Retinal pigment epithelial cell (primary cell): ENCODE data around the gene RPTOR.

Experiments used
- DNase-seq: peaks from one replicate; pipeline ENCODE4 v3.0.0-alpha.2; 2010; ENCODE audit warnings: low read depth
- H3K4me3 ChIP-seq: 2 replicates; pipeline ENCODE4 v1.5.1; 2011; ENCODE audit warnings: mild to moderate bottlenecking, low read length, control low read depth, moderate library complexity
- CTCF ChIP-seq: conservative IDR thresholded peaks from 2 replicates; pipeline ENCODE4 v1.5.1; 2011; ENCODE audit warnings: low read depth, low read length, control low read depth, inconsistent platforms

RPTOR gene

GRCh38 chr17:80819422-80820164, 275.0 kb downstream of the RPTOR start:
- no peak for DNase-seq
- TF ChIP-seq CTCF, result no peak
- no peak overlapping the region for H3K4me3 ChIP-seq

GRCh38 chr17:80820331-80820730, 275.7 kb downstream of the RPTOR start:
- TF ChIP-seq CTCF, result no peak
- H3K4me3 ChIP-seq, result no peak overlapping the region
- DNase-seq, result no peak

DNA sequence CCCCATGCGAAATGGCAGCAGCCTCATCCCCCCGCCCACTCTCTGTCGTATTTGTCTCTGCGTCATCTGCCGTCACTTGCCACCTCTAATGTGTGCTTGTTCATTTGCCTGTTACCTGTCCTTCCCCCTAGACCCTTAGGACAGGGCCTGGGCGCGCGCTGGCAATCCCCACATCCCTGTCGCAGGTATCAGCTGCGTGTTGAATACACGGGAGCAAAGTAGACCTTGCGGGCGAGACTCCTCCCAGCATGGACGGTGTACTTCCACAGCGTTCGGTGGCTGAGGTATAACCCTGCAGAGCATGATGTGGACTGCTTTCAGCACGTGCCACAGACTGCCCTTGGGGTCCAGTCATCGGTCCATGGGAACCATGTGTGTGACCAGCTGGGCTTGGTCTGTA, 276.9 kb downstream of the RPTOR start:
- no peak for TF ChIP-seq CTCF
- DNase-seq, result no peak
- no peak overlapping the region for H3K4me3 ChIP-seq

- H3K4me3 ChIP-seq, result no peak overlapping the region
- no peak for DNase-seq
- TF ChIP-seq CTCF, result no peak
These were observed 277.5 kb downstream of the RPTOR start for GRCh38 chr17:80822021-80822699.

DNA sequence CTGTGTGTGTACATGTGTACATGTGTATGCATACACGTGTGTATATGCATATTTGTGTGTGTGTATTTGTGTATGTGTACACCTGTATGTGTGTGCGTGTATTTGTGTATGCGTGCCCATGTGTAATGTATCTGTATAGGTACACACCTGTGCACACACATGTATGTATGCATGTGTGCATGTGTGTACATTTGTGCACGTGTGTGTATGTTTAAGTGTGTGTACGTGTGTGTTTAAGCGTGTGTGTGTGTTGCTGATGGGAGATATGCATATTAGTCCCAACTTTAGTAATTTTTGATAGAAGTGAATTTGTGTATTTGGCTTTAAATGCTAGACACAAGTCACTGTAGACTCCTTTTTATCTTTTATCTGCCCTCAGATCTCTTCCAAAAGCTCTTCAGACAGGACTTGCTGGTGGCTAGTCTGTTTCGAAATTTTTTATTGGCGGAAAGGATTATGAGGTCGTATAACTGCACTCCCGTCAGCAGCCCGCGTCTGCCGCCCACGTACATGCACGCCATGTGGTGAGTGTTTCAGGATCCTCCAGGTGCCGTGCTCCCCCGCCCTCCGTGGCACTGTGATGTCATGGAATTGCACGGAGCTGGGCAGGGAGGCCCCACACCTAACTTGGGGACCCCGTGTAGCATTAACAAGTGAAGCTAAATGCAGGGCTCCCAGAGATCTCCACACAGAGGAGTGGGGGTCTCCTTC, 278.2 kb downstream of the RPTOR start:
- H3K4me3 ChIP-seq, result no peak overlapping the region
- DNase-seq, result no peak
- TF ChIP-seq CTCF, result no peak

DNA sequence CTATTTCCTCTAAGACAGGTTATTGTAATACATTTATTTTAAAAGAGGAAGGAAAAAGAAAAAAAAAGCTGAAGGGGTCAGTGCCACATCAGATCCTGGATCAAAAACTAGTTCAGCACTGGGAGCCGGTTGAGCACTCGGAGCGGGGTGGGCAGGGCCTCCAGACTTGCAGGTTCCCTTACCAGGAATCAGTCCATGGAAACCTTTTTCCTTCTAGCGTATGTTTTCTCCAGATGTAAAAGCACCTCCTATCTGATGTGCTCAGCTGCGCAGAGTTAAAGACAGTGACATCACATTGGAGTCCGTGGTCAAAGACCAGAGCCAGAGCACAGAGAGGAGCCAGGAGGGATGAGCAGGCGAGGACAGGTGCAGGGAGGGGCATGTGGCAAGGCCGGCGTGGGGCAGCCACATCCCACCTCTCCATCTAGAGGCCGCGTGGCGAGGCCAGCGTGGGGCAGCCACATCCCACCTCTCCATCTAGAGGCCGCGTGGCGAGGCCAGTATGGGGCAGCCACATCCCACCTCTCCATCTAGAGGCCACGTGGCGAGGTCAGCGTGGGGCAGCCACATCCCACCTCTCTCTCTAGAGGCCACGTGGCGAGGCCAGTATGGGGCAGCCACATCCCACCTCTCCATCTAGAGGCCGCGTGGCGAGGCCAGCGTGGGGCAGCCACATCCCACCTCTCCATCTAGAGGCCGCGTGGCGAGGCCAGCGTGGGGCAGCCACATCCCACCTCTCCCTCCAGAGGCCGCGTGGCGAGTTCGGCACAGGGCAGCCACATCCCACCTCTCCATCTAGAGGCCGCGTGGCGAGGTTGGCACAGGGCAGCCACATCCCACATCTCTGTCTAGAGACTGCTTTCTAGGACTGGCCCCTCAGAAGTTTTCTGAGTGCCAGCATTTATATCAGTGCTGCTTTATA, 280.2 kb downstream of the RPTOR start:
- no peak for TF ChIP-seq CTCF
- H3K4me3 ChIP-seq, result no peak overlapping the region
- no peak for DNase-seq
